Measurements from ENCODE around the gene C1orf232.

C1orf232 gene

DNA sequence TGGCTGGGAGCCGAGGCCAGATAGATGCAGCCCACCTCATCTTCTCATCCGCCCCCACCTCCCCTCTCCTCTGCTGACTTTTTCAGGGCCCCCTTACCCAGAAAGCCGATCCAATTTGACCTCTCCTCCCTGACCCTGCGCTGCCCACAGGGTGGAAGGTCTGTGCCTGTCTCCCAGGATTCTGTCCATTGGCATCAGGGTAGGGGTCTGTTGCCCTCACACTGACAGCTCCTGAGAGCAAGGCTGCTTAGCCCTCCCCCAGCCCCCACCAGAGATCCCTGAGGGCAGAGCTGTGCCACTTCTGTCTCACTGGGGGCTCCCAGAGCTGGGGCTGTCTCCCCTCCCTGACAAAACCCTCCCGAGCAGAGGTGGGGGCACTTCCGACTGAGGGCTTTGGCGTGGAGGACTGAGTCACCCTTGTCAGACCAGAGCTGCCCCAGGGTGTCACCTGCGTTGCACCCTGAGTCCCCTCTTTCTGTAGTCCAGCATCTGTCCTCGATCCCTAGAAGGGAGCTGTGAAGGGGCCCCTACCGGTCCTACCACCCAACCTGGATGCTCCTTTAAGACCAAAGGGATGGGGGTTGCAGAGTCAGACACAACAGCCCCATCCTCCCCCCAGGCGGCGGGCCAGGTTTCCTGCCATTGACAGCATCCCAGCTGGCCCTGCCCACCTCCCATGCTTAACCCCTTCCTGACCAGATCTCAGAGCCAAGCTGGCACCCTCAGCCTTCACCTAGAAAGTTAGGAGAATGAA lies 12.3 kb downstream of the C1orf232 start:
- no peak for DNase-seq (ENCODE audit: low read depth)

GRCh38 chr1:26155370-26156284 lies 13.1 kb downstream of the C1orf232 start:
- DNase-seq (ENCODE audit: low read depth) = no peak

DNA sequence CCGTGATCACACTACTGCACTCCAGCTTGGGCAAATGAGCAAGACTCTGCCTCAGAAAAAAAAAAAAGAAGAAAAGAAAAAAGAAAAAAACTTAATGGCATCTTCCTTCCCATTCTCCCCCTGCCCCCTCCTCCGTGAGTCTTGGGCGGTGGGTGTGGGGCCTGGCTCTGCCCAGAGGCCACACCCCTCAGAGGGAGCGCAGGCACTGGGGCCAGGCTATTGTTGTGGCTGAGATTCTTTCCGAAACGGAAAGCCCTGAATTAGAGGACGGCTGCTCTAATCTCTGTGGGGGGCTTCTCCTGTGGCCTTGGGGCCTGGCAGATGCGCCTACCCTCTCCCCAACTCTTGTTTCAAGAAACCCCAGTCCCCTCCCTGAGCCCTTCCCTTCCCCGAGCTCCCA lies 14.0 kb downstream of the C1orf232 start:
- DNase-seq (ENCODE audit: low read depth) = no peak

DNA sequence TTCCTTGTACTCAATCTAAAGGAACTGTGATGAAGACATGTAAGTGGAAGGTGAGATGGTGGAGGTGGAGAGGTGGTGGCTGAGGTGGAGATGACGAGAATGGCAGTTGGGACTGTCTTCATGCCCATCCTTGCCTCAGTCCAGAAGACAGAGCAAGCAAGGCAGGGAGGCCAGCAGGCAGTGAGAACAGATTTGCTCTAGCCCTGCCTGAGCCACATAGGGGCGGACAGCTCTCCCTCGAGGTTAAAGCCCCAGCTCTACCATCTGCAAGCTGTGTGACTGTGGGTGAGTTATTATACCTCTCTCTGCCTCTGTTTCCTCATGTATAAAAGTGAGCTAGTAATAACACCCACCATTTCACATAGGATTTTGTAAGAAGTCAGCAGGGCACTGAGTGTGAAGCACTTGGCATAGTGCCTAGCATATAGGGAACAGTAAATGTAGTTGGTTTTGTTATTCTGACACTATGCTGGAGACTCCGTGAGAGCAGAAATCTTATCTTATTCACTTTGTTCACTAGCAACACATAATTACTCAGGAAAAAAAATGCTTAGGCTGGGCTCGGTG lies 14.7 kb downstream of the C1orf232 start:
- DNase-seq (ENCODE audit: low read depth) = no peak

DNA sequence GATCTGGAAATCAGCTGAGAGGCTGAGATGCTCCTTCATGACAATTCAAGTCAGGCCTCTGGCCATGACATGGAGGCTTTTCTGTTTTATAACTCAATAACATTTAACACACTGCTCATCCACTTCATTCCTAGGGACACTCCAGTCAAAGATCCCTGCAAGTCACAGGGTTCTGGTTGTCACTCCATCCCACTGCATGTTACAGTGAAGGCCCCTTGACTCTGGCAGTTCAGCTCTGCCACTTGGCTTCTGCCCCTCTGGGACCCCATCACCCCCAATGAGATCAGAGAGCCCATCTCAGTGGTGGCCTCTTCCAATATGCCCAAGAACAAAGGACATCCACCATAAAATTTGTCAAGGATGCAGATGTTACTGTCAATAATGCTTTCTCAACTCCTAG lies 19.9 kb downstream of the C1orf232 start:
- no peak for DNase-seq (ENCODE audit: low read depth)

- no peak for DNase-seq (ENCODE audit: low read depth)
These were observed 22.8 kb downstream of the C1orf232 start for GRCh38 chr1:26145960-26146294.

DNA sequence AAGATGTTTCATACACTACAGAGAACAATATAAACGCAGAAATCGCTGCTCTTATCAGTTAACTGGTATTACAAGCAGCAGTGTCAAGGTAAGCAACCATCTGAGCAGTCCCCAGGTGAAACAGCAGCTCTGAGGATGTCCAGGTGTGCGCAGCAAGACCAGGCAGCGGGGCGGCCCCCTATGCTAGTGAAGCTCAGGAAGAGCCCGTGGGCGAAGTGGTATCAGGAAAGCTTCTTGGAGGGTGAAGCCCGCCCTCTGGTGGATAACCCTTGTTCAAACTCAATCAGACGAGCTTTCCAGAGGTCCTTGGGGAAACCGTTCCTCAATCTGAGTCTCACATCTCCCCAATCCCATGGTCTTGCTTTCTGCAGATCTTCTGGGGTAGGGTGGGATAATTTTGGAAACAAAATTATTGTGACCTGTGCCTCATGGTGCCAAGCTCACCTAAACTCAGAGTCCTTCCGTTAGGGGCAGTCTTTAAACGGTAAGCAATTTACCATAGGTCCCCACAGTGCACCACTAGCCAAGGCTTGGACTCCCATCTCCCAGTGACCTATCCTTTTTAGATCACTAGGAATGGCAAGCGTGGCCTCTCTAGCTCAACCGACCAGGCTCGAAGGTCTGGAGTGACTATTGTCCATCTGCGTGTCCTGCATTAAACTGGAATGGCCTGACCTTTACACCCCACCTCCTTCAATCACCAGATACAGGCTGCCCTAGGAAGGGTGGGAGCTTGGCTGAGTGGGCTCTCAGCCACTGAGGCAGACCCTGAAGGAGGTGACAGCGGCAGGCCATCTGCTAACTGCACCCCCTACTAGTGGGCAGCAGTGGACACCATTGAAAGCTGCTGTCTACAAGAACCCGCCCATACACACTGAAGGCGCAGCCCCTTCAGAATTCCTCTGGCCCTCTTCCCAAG lies 23.5 kb downstream of the C1orf232 start:
- peak; percentile 76 for DNase-seq (ENCODE audit: low read depth)

- no peak for DNase-seq (ENCODE audit: low read depth)
These were observed 26.6 kb downstream of the C1orf232 start for GRCh38 chr1:26142159-26142558.

DNA sequence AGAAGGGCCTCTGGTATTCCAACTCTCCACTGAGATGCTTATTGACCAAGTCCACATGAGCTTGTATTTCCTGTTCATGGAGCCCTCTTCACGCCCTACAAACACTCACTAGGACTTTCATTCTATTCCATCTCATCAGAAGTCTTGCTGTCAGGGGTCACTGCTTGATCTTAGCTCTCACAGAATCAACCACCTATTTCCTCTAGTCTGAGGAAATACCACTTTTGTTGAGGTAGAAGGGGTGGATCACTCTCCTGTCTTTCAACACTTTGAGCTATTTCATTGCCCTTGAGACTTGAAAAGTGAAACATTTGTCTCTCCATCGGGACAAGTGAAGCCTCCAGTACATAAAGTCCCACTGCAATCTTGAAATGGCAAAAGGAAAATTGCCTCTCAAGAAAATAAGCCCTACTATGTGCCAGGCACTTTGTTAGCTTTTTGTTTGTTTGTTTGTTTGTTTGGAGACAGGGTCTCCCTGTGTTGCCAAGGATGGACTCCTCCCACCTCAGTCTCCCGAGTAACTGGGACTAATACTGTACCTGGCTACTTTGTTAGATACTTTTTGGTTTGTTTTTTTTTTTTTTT lies 29.7 kb downstream of the C1orf232 start:
- no peak for DNase-seq (ENCODE audit: low read depth)

DNA sequence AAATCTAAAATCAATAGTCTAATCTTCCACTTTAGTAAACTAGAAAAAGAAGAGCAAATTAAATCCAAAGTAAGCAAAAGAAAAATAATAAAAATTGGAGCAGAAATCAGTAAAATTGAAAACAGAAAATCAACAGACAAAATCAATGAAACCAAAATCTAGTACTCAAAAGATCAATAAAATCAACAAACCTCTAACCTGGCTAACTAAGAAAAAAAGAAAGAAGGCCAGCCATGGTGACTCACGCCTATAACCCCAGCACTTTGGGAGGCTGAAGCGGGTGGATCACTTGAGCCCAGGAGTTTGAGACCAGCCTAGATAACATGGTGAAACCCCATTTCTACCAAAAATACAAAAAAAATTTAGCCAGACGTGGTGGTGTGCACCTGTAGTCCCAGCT lies 34.3 kb downstream of the C1orf232 start:
- no peak for DNase-seq (ENCODE audit: low read depth)

GRCh38 chr1:26132834-26133167 lies 36.0 kb downstream of the C1orf232 start:
- DNase-seq (ENCODE audit: low read depth) = no peak

GRCh38 chr1:26132128-26132833 lies 36.5 kb downstream of the C1orf232 start:
- no peak for DNase-seq (ENCODE audit: low read depth)

- DNase-seq (ENCODE audit: low read depth) = no peak
These were observed 38.1 kb downstream of the C1orf232 start for GRCh38 chr1:26130695-26131094.

GRCh38 chr1:26129778-26130177 lies 39.0 kb downstream of the C1orf232 start:
- DNase-seq (ENCODE audit: low read depth) = no peak

- DNase-seq (ENCODE audit: low read depth) = no peak
These were observed 41.3 kb downstream of the C1orf232 start for GRCh38 chr1:26127235-26128163.

DNA sequence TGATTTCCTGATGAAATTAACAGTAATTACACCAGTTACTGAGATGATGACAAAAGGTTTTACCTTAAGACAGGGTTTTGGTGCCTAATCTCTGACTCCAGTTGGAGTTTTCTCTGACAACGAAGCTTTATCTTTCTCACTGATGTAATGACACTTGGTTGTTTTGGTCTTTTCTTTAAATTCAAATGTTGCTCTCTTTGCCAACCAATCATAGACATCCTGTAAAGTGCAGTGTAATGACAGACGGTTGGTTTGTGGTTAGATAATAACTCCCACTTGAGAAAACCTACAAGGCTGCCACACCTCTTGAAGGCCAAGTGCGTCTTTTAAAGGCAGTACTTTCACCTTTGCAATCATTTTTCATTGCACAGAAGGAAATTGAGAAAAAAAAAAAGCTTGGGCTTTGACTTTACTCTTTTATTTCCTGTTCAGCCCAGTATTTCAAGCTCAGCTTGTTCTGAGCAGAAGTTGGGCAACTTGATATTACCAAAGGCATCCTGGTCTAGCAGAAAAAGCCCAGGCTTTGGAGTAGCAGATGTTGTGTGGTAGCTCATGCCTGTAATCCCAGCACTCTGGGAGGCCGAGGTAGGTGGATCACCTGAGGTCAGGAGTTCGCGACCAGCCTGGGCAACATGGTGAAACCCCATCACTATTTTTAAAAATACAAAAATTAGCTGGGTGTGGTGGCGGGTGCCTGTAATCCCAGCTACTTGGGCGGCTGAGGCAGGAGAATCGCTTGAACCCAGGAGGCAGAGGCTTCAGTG lies 42.3 kb downstream of the C1orf232 start:
- no peak for DNase-seq (ENCODE audit: low read depth)

GRCh38 chr1:26125946-26126320 lies 42.8 kb downstream of the C1orf232 start:
- no peak for DNase-seq (ENCODE audit: low read depth)

- no peak for DNase-seq (ENCODE audit: low read depth)
These were observed 43.4 kb downstream of the C1orf232 start for GRCh38 chr1:26125382-26125781.

Measured in fibroblast of the conjunctiva (primary cell).